ENCODE data around the gene PADI1.

DNA sequence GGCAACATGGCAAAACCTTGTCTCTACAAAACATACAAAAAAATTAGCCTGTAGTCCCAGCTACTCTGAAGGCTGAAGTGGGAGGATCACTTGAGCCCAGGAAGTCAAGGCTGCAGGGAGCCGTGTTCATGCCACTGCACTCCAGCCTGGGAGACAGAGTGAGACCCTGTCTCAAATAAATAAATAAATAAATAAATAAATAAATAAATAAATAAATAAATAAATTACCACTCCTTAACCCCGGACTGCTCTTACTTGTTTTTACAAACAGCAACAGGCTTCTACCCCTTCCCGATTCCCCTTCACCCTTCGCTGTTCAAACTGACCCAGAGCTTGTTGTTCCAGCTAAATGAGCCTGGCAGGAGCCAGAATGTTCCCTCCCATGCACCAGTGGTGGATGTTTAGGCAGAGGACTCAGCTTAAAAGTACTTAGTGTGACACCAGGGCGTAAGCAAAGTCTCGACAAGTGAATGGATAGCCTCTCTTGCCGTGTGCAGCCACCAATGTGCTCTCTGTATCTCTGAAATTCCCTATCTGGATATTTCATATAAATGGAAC, 22.5 kb downstream of the PADI1 start:
- TF ChIP-seq, protein P1, sequence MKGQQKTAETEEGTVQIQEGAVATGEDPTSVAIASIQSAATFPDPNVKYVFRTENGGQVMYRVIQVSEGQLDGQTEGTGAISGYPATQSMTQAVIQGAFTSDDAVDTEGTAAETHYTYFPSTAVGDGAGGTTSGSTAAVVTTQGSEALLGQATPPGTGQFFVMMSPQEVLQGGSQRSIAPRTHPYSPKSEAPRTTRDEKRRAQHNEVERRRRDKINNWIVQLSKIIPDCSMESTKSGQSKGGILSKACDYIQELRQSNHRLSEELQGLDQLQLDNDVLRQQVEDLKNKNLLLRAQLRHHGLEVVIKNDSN (IDR thresholded peaks at IDR 0.05; ENCODE audit: borderline replicate concordance, low read depth), result no peak
- TF ChIP-seq, protein P2, sequence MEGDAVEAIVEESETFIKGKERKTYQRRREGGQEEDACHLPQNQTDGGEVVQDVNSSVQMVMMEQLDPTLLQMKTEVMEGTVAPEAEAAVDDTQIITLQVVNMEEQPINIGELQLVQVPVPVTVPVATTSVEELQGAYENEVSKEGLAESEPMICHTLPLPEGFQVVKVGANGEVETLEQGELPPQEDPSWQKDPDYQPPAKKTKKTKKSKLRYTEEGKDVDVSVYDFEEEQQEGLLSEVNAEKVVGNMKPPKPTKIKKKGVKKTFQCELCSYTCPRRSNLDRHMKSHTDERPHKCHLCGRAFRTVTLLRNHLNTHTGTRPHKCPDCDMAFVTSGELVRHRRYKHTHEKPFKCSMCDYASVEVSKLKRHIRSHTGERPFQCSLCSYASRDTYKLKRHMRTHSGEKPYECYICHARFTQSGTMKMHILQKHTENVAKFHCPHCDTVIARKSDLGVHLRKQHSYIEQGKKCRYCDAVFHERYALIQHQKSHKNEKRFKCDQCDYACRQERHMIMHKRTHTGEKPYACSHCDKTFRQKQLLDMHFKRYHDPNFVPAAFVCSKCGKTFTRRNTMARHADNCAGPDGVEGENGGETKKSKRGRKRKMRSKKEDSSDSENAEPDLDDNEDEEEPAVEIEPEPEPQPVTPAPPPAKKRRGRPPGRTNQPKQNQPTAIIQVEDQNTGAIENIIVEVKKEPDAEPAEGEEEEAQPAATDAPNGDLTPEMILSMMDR (IDR thresholded peaks at IDR 0.05), result no peak
- TF ChIP-seq FOXM1 (IDR thresholded peaks at IDR 0.05; ENCODE audit: low read depth) (no peak), EZH2phosphoT487 (IDR thresholded peaks at IDR 0.05; ENCODE audit: borderline replicate concordance, low read depth) (no peak), RFX5 (IDR thresholded peaks at IDR 0.05; ENCODE audit: low read length) (no peak), POLR2AphosphoS5 (IDR thresholded peaks at IDR 0.05; ENCODE audit: low read depth, low read length) (no peak), YY1 (IDR thresholded peaks at IDR 0.05; ENCODE audit: low read depth) (no peak)
- TF ChIP-seq, protein P3, sequence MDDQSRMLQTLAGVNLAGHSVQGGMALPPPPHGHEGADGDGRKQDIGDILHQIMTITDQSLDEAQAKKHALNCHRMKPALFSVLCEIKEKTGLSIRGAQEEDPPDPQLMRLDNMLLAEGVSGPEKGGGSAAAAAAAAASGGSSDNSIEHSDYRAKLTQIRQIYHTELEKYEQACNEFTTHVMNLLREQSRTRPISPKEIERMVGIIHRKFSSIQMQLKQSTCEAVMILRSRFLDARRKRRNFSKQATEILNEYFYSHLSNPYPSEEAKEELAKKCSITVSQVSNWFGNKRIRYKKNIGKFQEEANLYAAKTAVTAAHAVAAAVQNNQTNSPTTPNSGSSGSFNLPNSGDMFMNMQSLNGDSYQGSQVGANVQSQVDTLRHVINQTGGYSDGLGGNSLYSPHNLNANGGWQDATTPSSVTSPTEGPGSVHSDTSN (IDR thresholded peaks at IDR 0.05), result no peak
- TF ChIP-seq, protein P4, sequence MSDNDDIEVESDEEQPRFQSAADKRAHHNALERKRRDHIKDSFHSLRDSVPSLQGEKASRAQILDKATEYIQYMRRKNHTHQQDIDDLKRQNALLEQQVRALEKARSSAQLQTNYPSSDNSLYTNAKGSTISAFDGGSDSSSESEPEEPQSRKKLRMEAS (IDR thresholded peaks at IDR 0.05; ENCODE audit: low read depth), result no peak
- TF ChIP-seq, protein P5, sequence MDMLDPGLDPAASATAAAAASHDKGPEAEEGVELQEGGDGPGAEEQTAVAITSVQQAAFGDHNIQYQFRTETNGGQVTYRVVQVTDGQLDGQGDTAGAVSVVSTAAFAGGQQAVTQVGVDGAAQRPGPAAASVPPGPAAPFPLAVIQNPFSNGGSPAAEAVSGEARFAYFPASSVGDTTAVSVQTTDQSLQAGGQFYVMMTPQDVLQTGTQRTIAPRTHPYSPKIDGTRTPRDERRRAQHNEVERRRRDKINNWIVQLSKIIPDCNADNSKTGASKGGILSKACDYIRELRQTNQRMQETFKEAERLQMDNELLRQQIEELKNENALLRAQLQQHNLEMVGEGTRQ (IDR thresholded peaks at IDR 0.05; ENCODE audit: borderline replicate concordance, low read depth, low read length), result no peak

Data from SK-N-SH (cell line).